OCI-LY7 (cell line): ENCODE results near the gene EML3.

Experiments
- CTCF ChIP-seq: fragments of 200-600 bp; sonication (generic); conservative IDR thresholded peaks from 2 replicates; pipeline ENCODE4 v1.5.1; 2014; ENCODE audit warnings: mild to moderate bottlenecking, antibody characterized with exemption, low read length, moderate library complexity, mixed read lengths
- EZH2phosphoT487 ChIP-seq: fragments of 200-600 bp; sonication (generic); IDR thresholded peaks from 2 replicates; pipeline ENCODE4 v1.6.1; 2018; ENCODE audit warnings: low read depth, borderline replicate concordance, mild to moderate bottlenecking, mixed run types, antibody characterized with exemption, low read length, moderate library complexity, mixed read lengths

DNA sequence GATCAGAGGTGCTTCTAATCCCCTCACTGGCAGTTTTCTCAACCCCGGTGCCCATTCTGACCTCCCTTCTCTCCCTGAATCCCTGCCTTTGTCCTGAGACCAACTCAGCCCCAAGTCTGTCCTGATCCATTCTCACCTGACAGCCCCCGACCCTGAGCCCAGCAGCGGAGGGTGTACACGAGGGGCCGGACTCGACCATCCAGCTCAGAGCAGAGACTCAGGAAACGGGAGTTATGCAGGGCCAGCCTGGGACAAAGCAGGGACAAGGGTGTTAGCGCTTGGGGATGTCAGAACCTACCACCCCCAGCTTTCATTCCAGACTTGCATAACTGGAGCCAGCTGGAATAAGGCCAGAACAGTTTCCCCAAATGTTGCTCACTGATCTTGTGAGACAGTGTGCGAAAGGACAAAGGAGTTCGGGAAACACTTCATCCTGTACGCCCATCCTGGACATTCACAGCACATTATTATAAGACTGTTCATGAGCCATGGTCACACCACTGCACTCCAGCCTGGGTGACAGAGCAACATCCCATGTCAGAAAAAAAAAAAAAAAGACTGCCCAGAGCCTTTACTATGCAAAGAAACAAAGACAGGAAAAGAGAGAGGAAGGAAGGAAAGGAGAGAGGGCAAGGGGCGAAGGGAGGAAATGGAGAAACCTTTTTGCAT is 35.4 kb downstream of the EML3 start:
- no peak for TF ChIP-seq CTCF
- no peak for TF ChIP-seq EZH2phosphoT487
